Activated CD8-positive, alpha-beta memory T cell treated with anti-CD3 and anti-CD28 coated beads for 1 hour (primary cell): ENCODE data around the gene HMCN2.

Experiments
- DNase-seq, 2 donors: peaks; one replicate each; pipeline ENCODE4 v3.0.0-alpha.2; 2020; ENCODE audit warnings: low read depth in 1 of 2; ENCODE audit errors: extremely low read depth in 1 of 2

The HMCN2 gene

DNA sequence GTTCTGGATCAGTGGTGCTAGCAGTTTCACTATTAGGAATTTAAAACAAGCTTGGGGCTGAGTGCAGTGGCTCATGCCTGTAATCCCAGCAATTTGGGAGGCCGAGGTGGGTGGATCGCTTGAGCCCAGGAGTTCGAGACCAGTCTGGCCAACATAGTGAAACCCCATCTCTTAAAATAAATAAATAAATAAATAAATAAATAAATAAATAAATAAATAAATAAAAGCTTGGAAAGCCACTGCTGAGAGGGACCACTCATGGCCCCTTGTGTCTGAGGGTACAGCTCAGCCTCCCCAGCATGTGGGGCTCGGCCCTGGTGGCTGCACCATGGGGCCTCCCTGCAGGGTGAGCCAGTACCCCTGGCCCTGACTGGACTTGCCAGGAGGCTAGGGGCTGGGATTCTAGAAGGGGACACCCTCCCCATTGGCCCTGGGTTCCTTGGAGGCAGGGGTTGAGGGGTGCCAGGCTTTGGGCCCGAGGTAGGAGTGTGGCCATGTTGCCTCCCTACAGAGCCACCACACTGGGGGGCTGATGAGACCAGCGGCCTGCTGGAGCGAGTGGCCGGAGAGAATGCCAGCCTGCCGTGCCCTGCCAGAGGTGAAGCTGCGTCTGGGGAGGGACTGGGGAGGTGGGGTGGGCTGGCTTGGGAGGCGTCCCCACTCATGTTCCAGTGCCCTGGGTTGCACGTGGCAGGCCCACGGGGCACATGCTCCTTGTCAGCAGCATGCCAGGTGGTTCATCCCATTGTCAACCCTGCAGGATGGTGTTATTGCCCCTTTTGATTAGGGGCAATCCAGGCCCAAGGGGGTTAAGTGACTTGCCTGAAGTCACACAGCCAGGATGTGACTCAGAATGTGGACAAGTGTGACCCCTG is 76.5 kb downstream of the HMCN2 start:
- DNase-seq = no peak

- no peak for DNase-seq
Observed at GRCh38 chr9:130342714-130343085, 77.1 kb downstream of the HMCN2 start.

DNA sequence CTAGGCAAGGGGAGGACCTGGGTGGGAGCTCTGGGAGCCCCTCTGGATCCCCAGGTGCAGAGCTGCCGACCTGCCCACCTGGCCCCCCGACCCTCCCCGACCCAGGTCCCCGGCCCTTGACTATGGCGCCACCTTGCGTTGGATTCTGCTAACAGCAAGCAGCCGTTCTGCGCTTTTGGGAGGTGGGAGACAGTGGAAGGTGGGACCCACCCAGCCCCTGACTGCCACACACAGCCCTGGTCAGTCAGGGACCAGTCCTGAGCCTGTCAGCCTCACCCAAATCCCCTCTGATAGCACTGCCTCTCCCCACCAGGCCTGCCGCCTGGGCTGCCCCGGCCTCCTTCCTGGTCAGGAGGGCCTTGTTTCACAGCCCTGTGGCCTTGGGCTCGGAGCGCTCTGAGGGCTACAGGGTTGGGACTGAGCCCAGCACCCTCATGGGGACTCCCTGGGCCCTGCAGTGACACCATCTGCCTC is 77.9 kb downstream of the HMCN2 start:
- DNase-seq = no peak

DNA sequence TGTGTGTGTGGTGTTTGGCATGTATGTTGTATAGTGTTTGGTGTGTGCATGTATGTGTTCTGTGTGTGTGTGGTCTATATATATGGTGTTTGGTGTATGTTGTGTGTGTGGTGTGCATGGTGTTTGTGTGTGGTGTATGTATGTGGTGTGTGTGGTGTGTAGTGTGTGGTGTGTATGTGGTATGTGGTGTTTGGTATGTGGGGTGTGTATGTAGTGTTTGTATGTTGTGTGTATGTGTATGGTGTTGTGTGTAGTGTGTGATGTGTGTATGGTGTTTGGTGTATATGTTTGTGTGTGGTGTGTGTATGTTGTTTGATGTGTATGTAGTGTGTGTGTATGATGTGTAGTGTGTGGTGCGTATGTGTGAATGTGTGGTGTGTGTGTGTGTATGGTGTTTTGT is 78.8 kb downstream of the HMCN2 start:
- no peak for DNase-seq

DNA sequence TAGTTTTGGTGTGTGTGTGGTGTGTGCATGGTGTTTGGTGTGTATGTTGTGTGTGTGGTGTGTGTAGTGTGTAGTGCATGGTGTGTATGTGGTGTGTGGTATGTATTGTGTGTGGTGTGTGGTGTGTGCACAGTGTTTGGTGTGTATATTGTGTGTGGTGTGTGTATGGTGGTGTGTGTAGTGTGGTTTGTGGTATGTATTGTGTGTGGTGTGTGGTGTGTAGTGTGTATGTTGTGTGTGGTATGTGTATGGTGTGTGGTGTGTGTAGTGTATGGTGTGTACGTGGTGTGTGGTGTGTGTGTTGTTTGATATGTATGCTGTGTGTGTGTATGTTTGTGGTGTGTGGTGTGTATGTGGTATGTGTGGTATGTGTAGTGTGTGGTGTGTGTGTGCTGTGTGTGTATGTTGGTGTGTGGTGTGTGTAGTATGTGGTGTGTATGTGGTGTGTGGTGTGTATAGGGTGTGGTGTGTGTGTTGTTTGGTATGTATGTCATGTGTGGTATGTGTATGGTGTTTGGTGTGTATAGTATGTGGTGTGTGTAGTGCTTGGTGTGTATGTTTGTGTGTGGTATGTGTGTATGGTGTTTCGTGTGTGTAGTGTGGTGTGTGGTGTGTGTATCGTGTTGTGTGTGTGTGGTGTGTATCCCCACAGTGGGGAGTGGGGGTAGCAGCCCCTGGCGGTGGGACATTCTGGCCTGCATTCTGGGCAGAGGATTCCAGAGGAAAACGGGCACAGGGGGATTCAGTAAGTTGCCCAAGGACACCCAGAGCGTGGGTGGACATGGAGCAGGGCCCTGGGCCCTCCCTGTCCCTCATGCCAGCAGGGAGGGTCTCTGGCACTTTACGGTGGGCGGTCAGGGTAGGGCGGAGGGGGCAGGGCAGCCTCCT is 79.7 kb downstream of the HMCN2 start:
- DNase-seq = no peak

DNA sequence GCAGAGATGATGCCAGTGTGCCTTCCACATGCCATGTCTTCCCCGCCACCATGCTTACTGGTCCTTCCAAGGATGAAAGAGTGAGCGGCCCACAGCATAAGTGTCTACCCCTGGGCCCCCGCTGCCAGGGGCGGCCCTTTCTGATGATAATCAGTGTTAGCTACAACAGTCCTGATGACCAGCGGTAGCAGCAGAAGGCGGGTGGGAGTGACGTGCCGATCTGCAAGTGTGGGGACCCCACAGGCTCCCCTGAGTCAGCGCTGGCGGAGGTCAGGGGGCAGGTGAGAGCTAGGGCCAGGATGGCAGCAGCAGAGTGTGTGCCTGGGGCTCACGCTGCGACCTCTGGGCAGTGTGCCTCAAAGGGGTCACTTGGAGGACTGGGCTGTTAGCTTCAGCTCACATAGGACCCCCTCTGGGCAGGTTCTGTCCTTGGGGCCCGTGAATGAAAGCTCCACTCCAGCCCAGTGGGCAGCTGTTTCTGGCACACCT is 80.4 kb downstream of the HMCN2 start:
- no peak for DNase-seq

DNA sequence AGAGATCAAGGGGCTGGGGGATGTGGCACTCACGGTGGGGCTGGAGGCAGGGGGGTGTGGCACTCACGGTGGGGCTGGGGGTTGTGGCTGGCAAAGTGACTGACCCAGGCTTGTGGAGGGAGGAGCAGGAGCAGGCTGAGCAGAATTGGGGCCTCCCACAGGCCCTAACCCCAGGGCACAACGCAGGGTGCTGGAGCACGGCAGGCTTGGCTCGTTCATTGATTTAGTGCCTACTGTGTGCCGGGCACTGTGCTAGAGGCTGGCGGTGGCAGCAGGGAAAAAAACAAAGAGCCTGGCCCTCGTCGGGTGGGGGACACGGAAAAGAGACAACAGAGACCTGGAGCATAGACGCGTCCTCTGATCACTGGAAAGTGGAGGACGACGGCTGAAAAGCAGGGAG is 80.9 kb downstream of the HMCN2 start:
- no peak for DNase-seq

GRCh38 chr9:130347036-130347435 is 81.5 kb downstream of the HMCN2 start:
- no peak for DNase-seq

DNA sequence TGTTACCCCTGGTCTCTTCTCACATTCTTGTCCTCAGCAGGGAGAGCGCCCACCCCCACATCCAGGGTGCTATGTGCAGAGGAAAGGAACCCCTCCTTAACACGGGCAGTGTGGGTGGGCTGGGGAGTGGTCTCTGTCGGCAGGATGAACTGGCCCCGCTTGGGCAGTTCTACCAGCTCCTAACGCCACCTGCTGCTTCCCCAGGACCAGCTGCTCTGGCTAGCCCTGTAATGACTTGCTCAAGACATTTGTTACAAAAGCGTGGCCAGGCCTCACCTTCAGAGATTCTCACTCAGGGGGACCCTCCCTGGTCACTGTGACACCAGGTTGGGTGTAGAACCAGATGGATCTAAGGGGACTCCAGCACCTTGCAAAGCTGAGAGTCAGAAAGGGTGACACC is 82.4 kb downstream of the HMCN2 start:
- DNase-seq = no peak

- DNase-seq = no peak
Observed at GRCh38 chr9:130348341-130348740, 82.8 kb downstream of the HMCN2 start.

GRCh38 chr9:130348881-130349280 is 83.3 kb downstream of the HMCN2 start:
- DNase-seq = no peak

GRCh38 chr9:130349398-130349797 is 83.8 kb downstream of the HMCN2 start:
- no peak for DNase-seq

GRCh38 chr9:130351343-130351742 is 85.8 kb downstream of the HMCN2 start:
- no peak for DNase-seq

DNA sequence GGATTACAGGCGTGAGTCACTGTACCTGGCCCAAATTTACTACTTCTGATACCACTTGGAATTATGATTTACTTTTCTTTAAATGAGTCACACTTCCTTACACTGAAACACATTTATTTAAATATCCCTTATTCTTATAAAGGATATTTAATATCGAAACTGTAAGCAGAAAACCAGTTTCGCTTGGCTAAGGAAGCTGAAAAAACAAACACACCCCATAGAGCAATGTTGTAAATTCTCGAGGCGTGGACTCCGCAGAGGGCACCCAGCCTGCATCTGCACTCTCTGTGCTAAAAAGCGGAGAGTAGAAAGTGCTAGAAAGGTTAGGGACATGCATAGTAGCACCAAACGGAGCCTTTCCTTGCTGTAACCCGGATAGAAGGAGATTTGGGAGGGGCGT is 86.5 kb downstream of the HMCN2 start:
- no peak for DNase-seq

DNA sequence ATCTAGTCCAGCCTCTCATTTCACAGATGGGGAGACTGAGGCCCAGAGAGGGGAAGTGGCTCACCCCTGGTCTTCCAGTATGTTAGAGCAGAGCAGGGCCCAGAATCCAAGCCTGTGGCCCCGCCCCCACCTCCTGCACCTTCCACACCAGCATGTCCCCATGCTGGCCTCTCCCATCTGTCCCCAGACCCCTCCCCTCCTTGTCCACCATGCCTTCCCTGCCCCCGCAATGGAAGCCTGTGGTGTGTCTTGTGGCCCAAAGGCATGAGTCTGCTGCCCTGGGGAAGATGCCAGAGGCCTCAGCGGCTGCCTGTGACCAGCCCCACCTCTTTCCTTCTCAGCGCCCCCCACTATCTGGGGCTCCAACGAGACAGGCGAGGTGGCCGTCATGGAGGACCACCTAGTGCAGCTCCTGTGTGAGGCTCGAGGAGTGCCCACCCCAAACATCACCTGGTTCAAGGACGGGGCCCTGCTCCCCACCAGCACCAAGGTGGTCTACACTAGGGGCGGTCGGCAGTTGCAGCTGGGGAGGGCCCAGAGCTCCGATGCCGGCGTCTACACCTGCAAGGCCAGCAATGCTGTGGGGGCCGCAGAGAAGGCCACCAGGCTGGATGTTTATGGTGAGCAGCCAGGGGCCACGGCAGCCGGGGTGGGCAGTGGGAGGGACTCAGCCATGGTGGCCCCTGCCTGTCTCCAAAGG is 87.2 kb downstream of the HMCN2 start:
- DNase-seq = no peak

- DNase-seq = no peak
Observed at GRCh38 chr9:130354378-130354777, 88.8 kb downstream of the HMCN2 start.

DNA sequence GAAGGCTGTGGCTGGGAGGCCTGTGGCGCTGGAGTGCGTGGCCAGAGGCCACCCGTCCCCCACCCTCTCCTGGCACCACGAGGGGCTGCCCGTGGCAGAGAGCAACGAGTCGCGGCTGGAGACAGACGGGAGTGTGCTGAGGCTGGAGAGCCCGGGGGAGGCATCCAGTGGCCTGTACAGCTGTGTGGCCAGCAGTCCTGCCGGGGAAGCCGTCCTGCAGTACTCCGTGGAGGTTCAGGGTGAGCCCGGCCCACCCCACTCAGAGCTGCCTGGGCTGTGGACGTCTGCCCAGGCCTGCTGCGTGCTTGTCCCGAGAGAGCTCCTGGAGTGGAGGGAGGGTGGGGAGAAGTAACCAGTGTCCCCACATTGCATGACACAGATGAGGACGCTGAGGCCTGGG is 89.2 kb downstream of the HMCN2 start:
- no peak for DNase-seq

- DNase-seq = no peak
Observed at GRCh38 chr9:130356033-130356432, 90.5 kb downstream of the HMCN2 start.

DNA sequence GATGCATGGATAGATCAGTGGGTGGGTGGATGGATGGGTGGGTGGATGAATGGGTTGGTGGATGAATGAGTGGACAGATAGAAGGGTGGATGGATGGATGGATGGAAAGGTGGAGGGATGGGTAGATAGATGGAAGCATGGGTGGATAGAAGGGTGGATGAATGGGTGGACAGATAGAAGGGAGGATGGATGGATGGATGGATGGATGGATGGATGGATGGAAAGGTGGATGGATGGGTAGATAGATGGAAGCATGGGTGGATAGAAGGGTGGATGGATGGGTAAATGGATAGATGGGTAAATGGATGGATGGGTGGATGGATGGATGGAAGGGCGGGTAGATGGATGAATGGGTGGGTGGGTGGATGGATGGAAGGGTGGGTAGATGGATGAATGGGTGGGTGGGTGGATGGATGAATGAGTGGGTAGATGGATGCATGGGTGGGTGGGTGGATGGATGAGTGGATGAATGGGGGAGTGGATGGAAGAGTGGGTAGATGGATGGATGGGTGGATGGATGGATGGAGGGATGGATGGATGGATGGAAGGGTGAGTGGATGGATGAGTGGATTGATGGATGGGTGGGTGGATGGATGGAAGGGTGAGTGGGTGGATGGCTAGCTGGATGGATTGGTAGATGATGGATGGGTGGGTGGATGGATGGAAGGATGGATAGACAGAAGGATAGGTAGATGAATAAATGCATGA is 91.5 kb downstream of the HMCN2 start:
- no peak for DNase-seq

- DNase-seq = no peak
Observed at GRCh38 chr9:130358928-130359327, 93.4 kb downstream of the HMCN2 start.
